ENCODE results near the gene IPO13.

IPO13 gene

DNA sequence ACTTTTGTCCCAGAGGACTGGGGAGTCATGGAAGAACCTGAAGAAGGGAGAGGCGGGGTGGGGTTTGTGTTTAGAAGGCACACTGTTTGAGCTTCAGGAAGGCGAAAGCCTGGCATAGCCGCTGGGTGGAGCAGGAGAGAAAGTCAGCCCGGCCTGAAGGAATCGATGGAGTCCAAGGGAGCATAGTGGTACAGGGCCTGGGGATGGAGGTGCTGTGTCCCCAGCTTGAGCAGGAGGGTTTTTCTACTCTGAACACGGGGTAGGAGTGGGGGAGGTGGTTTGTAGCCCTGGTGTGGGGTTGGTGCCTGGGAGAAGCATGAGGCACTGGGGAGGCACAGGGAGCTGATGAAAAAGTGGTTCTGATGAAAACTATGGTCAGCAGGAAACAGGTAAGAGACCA lies 40.0 kb downstream of the IPO13 start:
- DNase-seq (ENCODE audit: low read depth in 4 of 4, low spot score in 1 of 4): no peak

DNA sequence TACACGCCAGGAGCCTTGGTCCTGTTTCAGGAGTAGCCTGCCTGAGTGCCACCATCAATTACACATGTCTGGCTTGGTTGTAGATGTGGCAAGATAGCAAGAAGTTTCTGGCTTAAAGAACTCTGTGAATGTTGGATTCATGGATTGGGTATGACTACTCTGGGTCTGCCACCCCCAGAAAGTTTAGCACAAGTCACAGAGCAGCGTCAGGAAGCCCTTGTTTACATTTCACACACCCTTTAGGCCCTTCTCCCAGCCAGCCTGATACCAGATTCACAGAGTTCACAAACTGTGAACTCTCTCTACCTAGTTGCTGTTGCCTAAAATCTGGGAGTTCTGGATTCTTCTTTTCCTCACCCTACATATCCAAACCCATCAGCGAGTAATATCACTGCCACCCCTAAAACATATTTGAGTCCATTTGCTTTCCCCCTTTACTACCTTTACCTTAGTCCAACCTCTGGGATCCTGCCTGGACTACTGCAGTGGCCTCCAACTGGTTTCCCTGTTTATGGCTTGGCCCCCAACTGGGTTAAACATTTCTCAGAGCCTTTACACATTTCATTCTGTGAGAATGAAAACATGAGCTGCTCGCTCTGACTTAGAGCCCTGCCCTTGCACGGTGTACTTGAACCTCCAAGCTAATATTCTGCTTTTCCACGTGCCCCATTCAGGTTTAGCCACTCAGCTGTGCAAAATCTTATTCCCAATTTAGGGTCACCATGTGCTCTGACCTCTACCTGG lies 40.6 kb downstream of the IPO13 start:
- no peak for DNase-seq (ENCODE audit: low read depth in 4 of 4, low spot score in 1 of 4)

DNA sequence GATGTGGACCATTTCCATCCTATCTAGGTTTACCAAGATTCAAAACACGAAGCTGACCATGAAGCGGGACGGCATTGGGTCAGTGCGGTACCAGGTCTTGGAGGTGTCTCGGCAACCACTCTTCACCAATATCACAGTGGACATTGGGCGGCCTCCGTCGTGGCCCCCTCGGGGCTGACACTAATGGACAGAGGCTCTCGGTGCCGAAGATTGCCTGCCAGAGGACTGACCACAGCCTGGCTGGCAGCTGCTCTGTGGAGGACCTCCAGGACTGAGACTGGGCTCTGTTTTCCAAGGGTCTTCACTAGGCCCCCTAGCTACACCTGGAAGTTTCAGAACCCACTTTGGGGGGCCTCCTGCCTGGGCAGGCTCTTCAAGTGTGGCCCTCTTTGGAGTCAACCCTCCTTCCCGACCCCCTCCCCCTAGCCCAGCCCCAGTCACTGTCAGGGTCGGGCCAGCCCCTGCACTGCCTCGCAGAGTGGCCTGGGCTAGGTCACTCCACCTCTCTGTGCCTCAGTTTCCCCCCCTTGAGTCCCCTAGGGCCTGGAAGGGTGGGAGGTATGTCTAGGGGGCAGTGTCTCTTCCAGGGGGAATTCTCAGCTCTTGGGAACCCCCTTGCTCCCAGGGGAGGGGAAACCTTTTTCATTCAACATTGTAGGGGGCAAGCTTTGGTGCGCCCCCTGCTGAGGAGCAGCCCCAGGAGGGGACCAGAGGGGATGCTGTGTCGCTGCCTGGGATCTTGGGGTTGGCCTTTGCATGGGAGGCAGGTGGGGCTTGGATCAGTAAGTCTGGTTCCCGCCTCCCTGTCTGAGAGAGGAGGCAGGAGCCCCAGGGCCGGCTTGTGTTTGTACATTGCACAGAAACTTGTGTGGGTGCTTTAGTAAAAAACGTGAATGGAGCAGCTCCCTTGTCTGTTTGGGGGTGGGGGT lies 43.8 kb downstream of the IPO13 start:
- no peak for DNase-seq (ENCODE audit: low read depth in 4 of 4, low spot score in 1 of 4)

DNA sequence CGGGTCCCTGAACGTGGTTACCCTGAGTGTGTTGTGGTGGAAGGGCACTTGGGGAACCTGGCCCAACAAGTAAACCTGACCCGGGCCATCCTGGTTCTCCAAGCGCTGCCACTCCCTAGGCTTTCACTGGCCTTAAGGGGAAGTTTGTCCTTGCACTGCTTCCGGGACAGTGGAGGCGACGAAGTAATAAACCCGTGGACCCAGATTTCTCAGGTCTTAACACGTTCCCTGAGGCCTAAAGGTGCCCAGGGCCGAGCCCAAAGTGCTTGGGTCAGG lies 44.4 kb downstream of the IPO13 start:
- DNase-seq (ENCODE audit: low read depth in 4 of 4, low spot score in 1 of 4): peak in 1 of 4 experiments; percentile 7

DNA sequence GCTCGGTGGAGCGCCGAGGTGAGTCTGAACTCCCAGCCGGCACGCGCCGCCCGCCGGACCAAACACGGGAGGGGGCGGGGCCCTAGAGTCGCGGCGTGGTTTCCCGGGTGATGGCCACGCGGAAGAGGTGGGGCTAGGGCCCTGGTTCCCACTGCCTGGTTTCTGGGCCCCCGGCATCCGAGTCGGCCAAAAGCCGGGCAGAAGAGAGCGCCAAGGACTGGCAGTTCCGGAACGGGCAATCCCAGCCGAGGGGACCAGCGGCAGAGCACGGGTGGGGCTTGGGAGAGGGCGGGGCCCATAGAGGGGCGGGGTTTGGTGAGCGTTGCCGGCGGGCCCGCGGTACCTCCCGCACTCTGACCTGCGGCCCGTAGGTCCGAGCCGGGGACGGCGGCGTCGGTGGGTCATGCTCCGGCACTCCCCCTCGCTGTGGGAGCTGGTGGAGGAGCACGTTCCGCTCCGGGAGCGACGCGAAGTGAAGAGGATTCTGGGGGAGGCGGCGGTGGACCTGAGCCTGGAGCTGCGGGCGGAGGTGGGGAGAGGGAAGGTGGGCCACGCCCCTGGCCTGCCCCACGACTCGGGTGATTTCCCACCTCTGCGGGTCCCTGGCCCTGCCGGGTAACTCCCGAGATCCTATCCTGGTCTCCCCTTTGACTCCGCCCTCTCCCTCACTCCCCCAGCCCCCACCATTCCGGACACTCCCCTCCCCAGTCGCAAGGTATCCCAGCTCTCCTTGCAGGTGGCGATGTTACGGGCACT lies 44.9 kb downstream of the IPO13 start, which contains the start of gene CCDC24:
CCDC24 (plus strand) TSS at position 124 of the 756 bp plus-strand sequence; CDS start at position 404, 280 bp downstream.
- peak in 3 of 4 experiments; percentile 53 to 74 (median 65) for DNase-seq (ENCODE audit: low read depth in 4 of 4, low spot score in 1 of 4)

DNA sequence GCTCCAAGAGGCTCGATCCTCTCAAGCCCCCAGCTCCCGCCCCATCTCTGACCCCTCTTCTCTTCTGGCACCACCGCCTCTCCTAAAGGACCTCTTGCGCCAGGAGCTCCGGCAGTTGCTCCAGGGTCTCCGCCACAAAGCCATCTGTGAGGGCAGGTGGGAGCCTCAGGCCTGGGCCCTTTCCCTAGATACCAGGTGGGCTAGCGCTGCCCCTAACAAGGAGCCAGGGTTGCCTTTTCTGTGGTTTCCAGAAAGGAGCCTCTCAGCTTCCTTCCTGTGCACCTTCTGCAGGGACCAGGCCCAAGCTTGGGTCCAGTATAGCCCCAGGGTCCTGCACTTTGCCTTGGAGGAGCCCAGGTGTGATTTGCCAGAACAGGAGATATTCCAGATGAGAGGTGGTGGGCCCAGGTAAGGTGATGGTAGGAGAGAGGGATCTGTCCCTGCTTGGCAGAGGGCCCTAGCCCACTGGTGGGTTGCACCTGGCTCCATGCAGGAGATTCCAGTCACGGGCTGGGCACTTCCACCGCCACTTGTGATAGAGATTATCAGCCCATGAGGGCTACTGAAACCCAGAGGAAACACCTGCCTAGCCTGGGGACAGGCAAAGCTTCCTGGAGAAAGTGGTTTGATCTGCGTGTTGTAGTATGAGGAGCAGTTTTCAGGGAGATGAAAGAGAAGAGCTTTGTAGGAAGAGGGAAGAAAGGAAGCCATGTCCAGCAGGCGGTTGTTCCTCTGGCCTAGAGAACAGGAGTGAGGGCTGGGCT lies 45.7 kb downstream of the IPO13 start:
- no peak for DNase-seq (ENCODE audit: low read depth in 4 of 4, low spot score in 1 of 4)

DNA sequence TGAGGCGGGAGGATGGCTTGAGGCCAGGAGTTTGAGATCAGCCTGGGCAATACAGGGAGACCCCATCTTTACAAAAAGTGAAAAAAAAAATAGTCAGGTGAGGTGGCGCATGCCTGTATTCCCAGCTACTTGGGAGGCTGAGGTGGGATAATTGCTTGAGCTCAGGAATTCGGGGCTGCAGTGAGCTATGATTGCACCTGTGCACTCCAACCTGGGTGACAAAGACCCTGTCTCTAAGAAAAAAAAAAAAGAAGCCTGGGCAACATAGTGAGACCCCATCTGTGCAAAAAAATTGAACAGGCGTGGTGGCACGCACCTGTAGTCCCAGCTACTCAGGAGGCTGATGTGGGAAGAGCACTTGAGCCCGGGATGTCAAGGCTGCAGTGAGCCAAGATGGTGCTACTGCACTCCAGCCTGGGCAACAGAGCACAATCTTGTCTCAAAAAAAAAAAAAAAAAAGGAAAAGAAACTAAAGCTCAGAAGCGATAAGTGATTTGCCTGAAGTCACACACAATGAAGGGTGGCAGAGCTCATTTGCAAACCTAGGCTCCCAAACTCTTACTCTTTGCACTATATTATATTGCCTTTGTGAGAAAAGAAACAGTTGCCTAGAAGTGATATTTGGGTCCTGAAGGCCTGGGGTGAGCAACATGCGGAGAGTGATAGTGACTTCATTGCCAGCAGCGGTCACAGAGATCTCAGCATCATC lies 46.6 kb downstream of the IPO13 start:
- DNase-seq (ENCODE audit: low read depth in 4 of 4, low spot score in 1 of 4): no peak

DNA sequence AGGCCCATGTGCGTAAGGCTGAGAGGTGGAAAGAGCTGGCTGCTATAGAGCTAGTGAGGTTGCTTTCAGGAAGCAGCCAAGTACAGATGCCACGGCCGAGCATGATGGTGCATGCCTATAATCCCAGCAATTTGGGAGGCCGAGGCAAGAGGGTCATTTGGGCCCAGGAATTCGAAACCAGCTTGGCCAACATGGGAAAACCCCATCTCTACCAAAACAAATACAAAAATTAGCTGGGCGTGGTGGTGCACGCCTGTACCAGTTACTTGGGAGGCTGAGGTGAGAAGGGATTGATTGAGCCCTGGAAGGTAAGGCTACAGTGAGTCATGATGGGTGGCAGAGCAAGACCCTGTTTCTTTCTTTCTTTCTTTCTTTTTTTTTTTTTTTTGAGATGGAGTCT lies 47.3 kb downstream of the IPO13 start:
- DNase-seq (ENCODE audit: low read depth in 4 of 4, low spot score in 1 of 4): no peak

DNA sequence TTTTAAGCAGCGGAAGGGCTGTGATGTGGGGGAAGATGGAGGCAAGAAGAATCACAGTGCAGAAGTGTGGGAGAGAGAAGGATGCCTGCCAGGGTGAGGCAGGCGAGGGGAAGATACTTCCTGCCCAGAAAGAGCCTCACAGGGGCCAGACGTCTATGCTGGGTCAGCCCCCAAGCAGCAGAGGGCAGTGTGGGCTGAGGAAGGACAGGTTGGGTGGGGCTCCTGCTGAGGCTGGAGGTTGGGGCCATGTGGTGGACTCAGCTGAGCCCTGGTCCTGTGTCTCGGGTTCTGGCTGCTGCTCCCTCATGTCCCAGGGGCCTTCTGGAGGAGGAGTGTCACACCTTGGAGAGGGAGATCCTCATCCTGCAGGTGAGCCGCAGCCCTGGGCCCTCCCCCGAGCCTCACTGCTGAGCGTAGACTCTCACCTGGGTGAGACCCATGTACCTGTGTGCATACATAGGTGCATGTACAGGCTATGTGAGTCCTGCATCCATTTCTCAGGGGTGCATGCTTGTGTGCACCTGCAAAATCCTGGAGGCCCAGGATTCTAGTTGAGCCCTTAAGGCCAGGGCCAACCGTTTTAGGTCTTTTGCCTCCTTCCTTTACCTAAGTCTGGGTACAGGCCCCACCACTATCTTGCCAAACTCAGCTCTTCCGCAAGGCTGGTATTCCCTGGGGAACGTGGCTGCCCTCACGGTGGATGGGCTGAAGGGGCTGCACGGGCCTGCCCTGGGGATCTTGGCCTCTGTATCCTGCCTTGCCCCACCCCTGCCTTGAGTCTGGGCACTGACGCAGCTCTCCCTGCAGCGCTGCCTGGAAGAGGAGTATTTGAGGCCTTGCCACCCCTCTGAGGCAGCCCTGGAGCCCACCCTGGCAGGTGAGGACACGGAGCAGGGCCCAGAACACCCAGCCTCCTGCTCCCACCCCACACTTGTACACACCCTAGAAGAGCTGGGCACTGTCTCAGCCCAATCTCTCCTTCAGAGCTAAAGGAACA lies 48.3 kb downstream of the IPO13 start:
- DNase-seq (ENCODE audit: low read depth in 4 of 4, low spot score in 1 of 4): no peak

DNA sequence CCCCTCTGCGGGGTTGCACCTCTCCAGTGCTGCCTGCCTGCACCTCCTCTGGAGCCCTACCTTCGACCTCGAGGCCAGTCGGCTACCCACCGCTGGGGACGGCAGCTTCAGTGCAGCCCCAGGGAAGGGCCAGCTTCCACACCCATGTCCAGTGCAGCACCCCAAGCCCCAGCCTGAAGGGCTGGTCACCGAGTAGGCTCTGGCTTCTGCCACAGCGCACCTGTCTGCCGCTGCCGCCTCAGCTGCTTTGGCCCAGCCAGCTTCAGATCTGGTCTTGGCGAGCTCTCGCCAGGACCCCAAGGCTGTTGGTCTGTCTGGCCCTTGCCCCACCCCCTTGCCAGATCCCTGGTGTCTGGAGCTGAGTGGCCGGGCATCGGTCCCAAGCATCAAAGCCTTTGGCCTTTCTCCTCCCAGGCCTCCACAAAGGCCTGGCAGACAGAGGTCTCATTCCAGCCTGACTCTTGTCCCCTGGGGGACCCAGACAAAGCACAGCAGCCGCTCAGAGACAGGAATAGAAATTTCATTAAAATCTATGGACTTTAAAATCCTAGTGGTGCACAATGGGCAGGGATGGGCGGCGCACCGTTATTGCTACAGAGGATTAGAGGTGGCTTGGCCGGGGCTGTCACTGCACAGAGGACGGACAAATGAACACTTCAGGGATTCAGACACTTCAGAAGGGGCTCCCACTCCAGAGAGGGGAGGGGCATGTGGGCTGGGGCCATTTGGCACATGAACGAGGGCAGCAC lies 49.4 kb downstream of the IPO13 start:
- no peak for DNase-seq (ENCODE audit: low read depth in 4 of 4, low spot score in 1 of 4)

DNA sequence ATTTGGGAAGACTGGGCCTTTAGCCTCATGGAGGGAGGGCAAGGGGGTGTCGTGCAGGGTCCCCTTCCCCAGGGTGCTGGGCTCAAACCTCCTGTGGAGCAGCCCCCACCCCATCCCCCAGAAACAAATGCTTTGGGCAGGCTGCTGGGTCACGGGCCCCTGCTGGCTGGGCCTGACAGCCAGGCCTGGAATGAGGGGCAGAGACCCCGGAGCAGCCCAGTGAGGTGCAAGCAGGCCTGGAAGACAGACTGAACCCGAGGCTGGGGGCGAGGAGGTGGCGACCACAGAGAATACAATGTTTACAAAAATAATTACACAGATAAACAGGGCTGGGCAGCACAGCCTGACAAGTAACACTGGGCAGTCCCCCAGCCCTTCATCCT lies 50.0 kb downstream of the IPO13 start:
- DNase-seq (ENCODE audit: low read depth in 4 of 4, low spot score in 1 of 4): no peak

DNA sequence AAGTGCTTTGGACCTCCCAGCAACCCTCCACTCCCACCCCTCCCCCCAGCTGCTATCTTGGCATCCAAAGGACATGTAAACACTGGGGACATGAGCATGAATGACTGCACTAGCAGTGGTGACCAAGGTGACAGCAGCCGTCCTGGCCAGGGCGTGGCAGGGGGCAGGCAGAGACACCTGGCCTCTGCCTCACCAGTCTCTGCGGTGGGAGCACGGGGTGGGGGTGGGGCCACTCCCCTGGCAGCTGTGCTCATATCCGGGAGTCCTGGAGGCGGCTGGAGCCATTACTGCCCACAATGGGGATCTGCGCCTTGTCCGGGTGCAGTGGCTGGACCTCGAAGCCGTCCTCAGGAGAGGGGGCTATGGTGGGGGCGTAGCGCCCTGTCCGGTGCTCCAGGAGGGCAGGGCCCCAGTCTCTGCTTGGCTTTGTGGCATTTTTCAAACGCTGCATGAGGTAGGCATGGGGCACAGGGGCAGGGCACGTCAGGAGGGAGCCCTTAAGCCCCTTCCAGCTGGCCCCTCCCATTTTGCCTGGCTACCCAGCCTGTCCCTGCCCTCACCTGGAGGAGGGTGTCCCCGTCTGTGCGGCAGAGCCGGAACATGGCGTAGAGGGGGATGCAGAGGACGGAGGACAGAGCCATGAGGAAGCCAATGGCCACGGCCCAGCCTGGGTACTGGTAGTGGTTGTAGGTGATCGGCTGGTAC lies 50.7 kb downstream of the IPO13 start:
- no peak for DNase-seq (ENCODE audit: low read depth in 4 of 4, low spot score in 1 of 4)

DNA sequence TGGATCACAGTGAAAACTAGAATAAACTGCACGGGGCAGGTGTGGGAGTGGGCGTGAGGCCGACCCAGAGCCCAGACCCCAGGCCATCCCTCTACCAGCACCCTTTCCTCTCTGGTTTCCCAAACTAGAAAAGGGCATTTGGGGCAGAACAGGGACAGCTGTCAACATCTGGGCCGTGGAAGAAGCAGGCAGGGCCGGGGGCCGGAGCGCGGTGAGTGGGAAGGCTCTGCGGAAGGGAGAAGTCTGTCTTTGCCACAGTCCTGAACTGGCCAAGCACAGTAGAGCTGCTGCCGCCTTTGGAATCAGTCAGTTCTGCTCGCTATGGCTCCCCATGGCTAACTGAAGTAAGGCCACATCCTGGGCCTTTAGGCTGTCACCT lies 51.2 kb downstream of the IPO13 start:
- no peak for DNase-seq (ENCODE audit: low read depth in 4 of 4, low spot score in 1 of 4)

DNA sequence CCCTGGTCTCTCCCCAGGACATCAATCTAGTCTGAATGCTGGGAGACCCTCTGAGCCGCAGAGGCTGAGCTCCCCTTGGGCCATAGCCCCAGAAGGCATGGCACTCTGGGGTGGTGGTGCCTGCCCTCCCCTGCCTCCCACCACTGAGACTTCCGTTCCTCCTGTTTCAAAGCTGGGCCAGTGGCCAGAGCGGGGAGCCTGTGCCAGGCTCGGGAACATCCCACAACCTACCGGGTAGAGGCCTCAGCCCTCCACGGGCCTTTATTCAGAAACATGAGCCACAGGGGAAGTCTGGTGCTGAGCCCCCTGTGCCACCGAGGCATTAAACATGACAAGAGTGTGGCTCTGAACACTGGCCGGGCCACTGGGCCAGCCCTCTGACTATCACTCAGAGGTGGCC lies 52.7 kb downstream of the IPO13 start:
- DNase-seq (ENCODE audit: low read depth in 4 of 4, low spot score in 1 of 4): no peak

DNA sequence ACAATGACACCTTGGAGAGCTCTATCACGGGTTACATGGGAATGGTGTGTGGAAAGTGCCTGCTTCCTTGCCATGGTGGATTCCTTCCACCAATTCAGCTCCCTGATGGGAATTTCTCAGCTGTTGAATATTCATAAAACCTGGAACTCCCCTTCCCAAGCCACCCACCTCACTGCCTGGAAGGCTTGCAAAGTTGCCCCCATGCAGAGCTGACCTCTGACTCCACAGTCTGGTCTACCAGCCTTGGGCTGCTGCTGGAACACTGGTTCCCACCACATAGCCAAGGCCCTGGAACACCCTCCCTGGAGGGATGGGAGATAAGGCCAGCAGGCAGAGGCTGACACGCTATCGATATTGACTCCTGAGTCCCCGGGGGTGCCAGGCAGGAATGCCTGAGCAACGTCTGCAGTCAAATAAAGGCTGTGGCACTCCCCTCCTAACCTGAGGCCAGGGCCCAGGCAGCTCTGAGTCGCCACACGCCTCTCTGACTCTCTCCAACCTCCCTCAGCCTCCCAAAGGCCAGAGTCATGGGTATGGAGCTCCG lies 53.4 kb downstream of the IPO13 start:
- DNase-seq (ENCODE audit: low read depth in 4 of 4, low spot score in 1 of 4): no peak

DNA sequence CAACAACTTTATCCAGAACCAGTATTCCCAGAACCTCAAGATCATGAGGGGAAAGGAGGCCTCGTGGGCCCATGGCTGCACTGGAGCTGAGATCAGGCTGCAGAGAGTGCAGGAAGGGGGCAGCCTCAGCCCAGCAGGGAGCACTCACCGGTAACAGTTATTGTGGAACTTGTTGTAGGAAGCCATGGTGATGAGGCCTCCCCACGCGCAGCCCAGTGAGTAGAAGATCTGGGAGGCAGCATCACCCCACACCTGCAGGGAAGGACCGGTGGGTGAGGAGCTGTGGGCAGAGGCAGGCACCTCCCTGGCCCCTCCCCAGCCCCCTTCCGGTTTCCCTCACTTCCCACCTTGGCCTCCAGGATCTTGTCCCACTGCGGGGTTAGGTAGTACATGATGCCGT lies 55.4 kb downstream of the IPO13 start:
- no peak for DNase-seq (ENCODE audit: low read depth in 4 of 4, low spot score in 1 of 4)

DNA sequence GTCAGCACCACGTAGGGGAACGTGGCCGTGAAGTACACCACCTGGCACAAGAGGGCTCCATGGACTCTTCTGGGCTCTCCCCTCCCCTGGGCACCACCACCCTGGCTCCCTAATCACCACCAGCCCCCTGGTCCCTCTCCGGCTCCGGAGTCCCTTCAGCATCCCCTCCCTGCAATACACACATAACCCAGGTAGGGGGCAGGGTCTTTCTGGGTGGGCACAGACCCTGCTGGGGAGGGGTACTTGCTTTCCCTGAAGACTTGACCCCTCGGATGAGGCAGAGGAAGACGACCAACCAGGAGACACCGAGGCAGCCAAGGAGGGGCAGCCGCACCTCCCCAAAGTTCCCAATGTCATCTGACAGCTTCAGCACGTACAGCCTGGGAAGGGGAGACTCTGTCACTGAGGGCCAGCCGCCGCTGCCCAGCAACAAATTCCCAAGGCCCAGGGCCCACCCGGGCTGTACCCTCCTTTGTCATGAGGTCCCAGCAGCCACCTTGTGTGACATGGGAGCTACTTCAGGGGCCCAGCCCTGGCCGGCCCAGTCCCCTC lies 55.9 kb downstream of the IPO13 start:
- DNase-seq (ENCODE audit: low read depth in 4 of 4, low spot score in 1 of 4): no peak
